ENCODE measurements around the gene LGALS13.
"Not testable (repeated sequence)": the region's sequence is repeated elsewhere in the genome, so short reads cannot be mapped to it uniquely, and the experiment has no call there.

Gene LGALS13

DNA sequence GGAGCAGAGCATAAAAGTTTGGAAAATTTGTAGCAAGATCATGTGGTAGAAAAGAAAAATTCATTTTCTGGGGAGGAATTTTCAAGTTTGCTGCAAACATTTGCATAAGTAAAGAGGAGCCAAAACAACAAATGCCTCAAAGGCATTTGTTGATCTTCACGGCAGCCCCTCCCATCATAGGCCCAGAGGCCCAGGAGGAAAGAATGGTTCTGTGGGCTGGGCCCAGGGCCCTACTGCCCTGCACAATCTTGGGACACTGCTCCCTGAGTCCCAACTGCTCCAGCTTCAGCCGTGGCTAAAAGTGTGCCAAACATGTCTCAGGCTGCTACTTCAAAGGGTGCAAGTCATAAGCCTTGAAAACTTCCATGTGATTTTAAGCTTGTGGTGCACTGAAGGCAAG lies 11.3 kb downstream of the LGALS13 start:
- DNase-seq (ENCODE audit: low read depth in 1 of 2, low spot score in 1 of 2) = no peak

DNA sequence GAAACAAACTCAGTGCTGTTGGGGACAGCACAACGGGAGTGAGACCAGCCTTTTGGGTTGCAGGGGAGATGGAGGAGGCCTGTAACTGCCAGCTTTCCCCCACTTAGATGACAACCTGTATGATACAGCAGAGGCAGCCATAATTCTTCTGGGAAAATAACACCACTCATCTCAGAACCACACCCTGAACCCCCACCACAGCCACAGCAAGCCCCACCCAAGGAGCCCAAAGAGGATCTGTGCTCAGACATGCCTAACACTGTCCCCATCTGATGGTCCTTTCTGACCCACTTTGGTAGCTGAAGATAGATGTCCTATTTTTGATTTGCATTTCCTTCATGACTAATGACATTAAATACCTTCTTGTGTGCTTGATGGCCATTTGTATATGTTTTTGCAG lies 15.4 kb downstream of the LGALS13 start:
- no peak for DNase-seq (ENCODE audit: low read depth in 1 of 2, low spot score in 1 of 2)

DNA sequence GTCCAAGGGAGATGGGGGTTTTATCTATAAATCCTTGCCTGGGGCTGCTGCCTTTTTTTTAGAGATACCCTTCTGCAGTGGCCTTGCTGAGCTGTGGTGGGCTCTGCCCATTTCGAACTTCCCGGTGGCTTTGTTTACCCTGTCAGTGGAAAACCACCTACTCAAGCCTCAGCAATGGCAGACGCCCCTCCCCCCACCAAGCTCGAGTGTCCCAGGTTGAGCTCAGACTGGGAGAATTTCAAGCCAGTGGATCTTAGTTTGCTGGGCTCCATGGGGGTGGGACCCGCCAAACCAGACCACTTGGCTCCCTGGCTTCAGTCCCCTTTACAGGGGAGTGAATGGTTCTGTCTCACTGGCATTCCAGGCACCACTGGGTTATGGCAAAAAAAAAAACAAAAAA lies 21.6 kb downstream of the LGALS13 start:
- no peak for DNase-seq (ENCODE audit: low read depth in 1 of 2, low spot score in 1 of 2)

DNA sequence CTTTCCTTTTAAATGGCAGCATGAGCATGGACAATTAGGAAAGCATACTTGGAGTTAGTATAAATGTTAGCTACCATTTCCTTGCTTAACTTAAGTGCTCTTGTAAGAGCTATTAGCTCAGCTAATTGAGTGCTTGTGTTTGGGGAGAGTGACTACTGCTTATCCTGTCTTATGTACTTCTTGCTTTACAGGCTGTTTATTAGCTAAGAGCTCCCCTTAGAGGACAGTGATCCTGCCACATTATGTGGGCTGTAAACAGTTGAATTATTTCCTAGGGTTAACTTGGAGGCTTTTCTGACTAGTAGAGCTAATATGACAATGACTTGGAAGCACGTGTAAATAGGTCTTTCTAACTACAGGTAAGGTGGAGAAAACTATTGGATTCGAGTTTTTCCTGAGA lies 25.3 kb downstream of the LGALS13 start:
- not testable (repeated sequence) for DNase-seq (ENCODE audit: low read depth in 1 of 2, low spot score in 1 of 2)

DNA sequence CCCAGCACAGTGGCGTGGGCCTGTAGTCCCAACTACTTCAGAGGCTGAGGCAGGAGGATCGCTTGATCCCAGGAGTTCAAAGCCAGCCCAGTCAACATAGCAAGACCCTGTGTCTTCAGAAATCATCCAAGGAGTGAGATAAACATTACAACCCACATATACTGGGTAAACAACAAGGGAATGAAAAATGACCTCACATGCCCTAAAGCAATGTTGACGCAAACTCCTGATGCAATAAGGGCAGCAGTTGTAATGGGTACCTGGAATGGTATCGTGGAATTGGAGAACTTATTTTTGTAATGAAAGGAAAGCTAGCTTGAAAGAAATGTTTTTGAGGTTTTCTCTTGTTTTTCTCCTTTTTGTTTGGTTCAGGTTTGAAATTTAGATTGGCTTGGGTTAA lies 28.9 kb downstream of the LGALS13 start:
- no peak for DNase-seq (ENCODE audit: low read depth in 1 of 2, low spot score in 1 of 2)

DNA sequence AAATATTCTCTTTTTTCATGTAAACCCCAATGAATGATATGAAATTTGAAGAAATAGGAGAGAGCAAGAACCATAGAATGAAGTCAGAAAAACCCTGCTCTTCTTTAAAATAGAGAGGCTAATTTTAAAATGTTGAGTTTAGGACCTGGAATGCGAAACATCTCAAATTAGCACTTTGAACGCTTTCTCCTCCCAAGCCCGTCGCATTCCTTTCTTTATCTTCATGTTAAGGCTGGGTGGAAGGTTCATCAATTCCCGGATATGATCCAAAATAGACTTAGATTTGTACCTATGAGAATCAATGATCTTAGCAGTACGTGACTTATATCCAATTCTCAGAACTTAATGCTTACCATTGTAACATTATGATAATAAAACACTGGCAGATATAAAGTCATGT lies 29.3 kb downstream of the LGALS13 start:
- no peak for DNase-seq (ENCODE audit: low read depth in 1 of 2, low spot score in 1 of 2)

DNA sequence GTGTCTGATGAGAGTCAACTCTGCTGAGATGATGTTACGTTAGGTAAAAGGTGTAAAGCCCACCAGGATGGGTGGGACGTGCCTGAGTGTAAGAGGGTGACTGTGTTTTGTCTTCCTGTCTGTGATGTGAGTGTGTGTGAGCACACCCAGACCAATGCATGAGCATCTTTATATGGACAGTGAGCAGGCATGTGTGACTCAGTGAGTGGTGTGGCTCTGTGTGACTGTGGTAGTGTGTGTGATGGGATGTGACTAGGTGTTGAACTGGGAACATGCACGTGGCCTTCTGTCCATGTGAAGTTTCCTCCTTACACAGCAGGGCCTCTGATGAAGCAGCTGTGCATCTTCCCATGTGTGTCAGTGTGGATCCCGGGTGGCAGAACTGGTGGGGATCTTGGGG lies 35.6 kb downstream of the LGALS13 start:
- no peak for DNase-seq (ENCODE audit: low read depth in 1 of 2, low spot score in 1 of 2)

DNA sequence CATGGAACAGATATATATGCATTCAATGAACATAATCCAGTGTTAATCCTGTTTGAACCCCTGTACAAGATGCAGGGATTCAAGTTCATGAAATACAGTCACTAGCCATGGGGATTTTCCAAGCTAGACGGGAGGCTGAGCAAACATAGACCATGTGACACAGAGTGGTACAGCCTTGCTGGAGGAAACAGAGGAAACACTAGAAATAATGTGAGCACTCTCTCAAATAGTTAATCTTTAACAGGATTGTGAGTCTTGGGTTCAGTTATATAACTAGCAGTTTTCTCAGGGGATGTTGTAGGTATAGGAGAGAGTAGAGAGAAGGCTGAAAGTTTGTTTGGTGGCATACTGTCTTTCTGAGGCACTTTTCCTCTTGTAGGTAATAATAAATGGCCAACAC lies 39.4 kb downstream of the LGALS13 start:
- no peak for DNase-seq (ENCODE audit: low read depth in 1 of 2, low spot score in 1 of 2)

DNA sequence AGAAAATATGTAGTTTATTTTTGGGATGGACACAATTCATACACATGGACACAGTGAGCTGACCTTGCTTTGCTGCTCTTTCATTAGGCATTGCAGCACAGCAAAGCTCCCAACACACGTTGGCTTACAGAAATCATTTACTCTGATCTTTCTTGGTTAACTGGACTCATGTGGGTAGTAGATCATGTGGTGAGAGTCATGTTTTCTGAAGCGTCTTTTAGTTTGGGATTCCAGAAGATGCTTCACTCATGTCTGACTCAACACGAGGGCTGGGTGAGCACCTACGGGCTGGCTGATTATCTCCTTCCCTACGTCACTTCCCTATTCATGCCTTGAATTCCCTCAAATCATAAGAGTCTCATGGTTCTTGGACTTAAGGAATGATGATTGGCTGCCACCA lies 41.3 kb downstream of the LGALS13 start:
- no peak for DNase-seq (ENCODE audit: low read depth in 1 of 2, low spot score in 1 of 2)

DNA sequence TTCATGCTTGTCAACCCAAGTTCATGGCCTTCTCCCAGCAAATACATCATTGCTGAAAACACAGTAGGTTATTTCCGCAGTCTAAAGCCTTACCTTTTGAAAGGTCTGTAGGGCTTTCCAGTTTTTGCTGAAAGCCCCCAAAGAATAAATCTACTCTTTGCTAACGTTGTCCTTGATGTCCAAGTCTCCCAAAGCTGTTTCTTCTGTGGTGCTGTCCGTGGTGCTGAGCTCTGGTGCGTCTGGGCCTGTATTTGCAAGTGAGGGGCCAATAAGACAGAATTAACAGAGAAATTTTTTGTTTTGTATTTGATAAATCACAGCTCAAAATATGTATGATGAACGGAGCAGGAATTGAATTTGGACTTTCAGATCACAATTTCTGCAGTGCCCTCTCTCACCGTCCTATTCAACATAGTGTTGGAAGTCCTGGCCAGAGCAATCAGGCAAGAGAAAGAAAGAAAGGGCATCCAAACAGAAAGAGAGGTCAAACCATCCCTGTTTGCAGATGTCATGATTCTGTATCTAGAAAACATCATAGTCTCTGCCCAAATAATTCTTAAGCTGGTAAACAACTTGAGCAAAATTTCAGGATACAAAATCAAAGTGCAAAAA lies 43.6 kb downstream of the LGALS13 start:
- DNase-seq (ENCODE audit: low read depth in 1 of 2, low spot score in 1 of 2) = no peak

DNA sequence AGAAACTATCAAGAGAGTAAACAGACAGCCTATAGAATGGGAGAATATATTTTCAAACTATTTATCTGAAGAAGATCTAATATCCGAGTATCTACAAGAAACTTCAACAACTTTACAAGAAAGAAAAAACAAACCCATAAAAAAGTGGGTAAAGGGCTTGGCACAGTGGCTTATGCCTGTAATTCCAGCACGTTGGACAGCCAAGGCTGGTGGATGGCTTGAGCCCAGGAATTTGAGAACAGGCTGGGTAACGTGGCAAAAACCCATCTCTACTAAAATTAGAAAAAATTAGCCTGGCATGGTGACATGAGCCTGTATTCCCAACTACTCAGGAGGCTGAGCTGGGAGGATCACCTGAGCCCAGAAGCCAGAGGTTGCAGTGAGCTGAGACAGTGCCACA lies 45.6 kb downstream of the LGALS13 start:
- no peak for DNase-seq (ENCODE audit: low read depth in 1 of 2, low spot score in 1 of 2)

DNA sequence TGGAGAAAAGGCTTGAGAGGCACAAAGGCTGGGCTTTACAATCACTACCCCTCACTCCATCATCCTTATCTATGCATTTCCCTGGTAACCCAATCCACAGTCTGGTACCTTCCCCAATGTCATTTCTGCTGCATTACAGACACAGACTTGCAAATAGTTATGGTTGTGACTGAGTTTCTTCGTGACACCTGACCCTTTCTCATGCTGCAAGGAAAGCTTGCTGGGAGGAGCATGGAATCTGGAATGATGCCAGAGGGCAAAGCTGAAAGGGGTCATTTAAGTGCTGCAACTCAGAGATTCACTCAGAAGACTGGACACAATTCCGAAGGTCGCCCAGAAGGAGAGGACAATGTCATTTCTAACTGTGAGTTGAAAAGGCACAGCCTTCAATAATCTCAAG lies 53.3 kb downstream of the LGALS13 start, which contains the start of gene LGALS16:
LGALS16 (plus strand) TSS at position 301 of the 400 bp plus-strand sequence; CDS start at position 350, 49 bp downstream.
- DNase-seq (ENCODE audit: low read depth in 1 of 2, low spot score in 1 of 2) = no peak

Data from activated CD4-positive, alpha-beta T cell treated with anti-CD3 and anti-CD28 coated beads, Interleukin-2, amount 50 U/mL, for 24 hours (primary cell).